Measurements from ENCODE around the gene SYT15.
"Not testable (repeated sequence)": the region's sequence is repeated elsewhere in the genome, so short reads cannot be mapped to it uniquely, and the experiment has no call there.

Gene SYT15

DNA sequence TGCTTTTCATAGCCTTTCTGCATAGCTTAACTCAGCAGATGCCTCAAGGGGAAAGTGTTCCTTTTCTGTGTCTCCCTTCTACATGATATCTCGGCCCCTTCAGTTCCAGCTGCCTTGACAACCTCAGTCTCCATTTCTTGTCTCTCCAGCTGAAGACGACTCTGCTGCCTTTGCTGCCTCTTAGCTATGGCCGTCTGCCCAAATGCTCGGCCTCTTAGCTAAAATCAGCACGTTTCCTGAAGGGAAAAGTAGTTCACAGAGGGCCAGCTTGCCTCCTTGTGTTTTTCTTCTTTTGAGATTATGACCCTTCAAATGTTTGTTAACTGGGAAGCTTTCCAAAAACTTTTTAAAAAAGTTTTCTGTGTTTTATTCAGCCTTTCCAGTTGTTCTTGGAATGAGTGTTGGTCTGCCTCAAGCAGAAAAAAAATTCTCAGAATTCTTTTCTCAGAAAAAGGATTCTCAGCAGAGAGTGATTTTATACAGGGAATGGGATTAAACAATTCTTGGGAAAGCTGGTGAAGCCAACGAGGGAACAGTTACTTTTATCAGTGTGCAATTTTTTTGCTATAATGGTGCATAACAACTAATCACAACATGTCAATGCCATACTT lies 15.6 kb downstream of the SYT15 start:
- not testable (repeated sequence) for DNase-seq

DNA sequence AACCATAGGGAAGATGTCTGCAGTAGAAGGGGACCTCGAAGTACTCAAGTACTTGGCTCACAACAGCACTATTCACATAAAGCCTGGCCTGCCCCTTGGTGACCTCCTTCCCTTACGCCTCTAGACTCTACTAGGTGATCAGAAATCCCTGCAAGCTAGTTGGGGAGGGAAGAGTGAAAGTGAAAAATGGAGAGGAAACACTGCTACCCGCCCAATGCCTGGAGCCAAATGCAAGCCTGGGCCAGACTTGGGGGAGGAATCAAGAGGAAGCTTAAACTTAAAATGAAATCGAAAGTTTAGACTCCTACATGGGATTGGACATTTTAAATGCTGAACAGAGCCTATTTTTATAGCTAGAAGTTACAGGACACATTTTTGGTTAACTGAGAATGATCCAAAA lies 17.6 kb downstream of the SYT15 start:
- DNase-seq: not testable (repeated sequence)

DNA sequence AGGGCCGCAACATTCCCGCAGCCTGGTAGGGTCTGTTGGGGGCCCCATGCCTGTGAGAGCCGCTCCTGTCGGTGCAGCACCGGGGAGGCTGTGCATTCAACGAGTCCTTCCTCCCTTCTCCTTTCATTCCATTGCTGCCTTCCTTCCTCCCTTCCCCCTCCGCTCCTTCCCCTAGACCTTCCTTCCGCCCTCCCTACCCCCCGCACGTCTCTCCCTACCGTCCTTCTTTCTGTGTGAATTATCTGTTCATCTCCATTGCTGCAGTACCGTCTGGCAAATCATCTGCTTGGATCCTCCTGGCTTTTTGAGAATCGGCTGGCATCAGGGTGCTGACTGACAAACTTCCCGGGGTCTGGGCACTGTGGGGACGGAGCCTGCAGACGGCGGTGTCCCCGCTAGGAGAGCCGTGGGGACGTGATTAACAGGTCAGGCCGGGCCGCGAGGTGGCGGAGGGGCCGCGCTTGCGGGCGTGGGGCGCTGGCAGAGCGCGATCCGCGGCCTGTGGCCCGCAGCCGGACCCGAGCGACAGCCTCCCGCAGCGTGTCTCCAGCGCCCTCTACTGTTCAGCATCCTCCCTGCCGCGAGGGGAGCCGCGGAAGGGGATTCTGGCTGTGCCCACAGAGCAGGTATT lies 18.8 kb downstream of the SYT15 start:
- DNase-seq: not testable (repeated sequence)

DNA sequence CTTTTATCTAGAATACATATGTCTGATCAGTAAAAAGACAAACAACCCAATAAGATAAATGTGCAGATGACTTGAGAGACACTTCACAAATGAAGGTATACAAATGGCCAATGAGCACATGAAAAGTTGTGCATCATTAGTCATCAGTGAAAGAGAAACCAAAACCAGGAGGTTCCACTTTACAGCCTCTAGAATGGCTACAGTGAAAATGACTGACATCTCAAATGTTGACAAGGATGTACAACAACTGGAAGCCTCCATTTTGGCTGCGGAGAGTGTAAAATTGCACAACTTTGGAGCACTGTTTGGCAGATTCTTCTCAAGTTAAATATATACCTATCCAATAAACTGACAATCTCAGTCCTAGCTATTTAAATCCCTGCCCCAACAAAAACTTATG lies 21.6 kb downstream of the SYT15 start:
- DNase-seq: not testable (repeated sequence)

DNA sequence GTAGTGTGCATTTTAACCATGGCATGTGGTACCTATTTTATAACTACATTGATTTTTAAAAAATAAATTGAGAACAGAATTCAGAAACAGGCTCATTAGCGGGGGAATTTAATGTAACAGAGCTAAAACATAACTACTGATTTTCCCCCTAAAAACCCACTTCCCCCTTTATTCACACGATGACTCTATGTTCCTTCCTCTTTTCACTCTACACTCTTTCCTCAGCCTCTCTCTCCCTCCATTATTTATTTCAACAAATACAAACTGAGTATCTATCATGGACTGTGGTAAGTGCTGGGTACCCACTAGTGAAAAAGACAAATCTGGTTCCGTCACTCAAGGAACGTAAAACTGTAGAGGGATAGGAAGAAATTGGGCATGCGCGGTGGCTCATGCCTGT lies 36.6 kb downstream of the SYT15 start:
- DNase-seq: not testable (repeated sequence)

DNA sequence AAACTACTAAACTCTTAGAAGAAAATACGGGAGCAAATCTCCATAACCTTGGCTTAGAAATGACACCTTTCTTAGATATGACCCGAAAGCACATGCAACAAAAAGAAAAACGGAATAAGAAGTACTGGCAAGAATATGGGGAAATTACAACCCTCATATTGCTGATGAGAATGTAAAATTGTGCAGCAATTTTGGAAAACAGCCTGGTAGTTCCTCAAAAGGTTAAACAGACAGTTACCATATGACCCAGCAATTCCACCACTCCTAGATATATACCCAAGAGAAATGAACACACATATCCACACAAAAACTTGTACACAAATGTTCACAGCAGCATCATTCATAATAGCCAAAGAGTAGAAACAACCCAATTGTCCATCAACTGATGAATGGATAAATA lies 37.3 kb downstream of the SYT15 start:
- not testable (repeated sequence) for DNase-seq

DNA sequence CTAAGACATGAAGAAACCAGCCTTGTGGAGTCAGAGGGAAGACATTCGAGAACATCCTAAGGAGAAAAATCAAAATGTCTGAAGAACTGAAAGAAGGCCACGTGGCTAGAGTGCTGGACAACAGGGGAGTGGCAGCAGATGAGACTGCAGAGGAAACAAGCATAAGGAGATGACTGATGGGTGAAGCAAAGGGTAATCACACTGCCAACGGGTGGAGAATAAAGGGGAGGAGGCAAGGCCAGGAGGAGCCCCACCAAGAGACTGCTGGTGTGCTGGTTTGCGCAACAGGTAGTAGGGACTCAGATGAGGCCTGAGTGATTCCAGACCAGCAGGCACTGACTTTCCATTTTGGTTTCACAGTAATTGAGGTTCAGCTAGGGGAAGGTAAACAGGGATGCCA lies 38.2 kb downstream of the SYT15 start:
- not testable (repeated sequence) for DNase-seq

DNA sequence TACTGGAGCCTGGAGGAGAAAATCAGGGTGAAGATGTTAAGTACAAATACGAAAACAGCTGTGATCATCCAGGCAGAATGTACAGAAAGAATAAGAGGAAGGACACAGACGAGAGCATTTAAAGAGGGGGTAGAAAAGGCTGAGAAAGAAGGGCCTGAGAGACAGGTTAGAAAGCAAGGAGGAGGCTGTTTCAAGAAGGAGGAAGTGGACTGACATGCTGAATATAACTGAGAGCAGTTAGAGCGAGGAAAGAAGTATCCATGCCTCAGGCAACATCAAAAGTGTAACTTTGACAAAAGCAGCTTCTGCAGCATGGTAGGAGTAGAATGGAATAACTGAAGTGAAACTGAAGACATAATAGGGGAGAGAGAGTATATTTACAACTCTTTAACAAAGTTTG lies 39.0 kb downstream of the SYT15 start:
- DNase-seq: not testable (repeated sequence)

DNA sequence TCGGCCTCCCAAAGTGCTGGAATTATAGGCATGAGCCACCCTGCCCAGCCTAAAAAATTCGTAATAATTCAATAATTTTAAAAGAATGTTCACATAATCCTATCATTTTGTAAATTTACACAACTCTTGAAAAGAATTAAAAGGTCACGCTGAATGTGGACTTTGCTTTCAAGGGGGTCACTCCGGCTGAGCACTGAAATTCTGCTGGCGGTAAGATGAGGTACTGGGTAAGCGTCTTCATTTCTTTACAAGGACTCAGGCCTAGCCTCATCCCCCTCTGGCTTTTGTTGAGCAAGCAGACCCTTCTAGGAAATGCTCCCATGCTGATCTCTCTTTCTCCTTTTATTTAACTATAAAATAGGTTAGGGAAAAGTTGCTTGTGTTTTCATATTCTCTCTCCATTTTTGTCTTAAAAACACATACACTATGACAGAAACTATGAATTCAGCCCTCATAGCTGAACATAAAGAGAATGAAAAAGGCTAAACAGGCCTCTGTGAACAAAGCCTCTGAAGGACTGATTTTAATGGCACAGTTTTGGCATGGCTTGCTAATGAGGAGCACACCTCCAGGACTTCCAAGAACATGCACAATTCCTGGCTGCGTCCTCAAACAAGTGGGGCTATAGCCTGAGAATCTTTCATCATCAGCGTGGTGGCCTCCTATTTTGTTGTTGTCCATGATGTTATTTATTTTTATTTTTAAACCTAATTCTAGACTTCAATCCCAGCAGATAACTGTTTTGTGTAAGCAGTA lies 45.1 kb downstream of the SYT15 start:
- DNase-seq: not testable (repeated sequence)

DNA sequence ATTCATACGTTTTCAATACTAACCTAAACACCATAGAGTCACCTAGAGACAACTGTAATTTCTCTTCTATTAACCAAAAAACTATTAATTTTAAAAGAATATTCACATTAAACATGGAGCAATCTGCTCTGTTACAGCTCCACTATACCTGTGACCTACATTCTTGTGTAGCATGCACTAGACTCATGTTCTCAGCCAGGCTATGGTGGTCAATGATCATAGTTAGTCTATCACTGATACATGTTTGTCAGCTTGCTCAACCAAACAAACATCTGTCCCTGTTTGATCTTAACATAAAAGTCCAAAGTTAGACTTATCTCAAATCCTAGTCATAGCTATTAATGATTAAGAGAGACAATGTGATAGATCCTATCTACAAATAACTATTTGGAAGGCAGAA lies 50.9 kb downstream of the SYT15 start:
- DNase-seq: not testable (repeated sequence)

DNA sequence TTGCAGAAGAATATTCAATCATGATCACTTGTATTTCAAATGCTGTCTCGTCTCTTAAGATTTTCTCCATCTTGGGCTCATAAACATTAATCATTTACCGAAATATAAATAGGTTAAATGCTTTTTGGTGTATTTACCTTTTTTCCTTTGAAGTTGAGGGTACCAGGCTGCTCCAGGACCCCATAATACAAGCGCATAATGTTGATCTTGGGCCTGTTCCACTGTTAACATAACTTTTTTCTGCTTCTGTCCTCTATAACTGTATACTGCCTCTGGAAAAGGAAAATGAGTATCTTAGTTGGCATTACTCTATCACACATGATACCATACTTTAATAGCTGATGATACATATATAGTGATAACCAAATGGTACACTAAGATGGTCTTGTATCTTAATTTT lies 51.9 kb downstream of the SYT15 start:
- DNase-seq: not testable (repeated sequence)

DNA sequence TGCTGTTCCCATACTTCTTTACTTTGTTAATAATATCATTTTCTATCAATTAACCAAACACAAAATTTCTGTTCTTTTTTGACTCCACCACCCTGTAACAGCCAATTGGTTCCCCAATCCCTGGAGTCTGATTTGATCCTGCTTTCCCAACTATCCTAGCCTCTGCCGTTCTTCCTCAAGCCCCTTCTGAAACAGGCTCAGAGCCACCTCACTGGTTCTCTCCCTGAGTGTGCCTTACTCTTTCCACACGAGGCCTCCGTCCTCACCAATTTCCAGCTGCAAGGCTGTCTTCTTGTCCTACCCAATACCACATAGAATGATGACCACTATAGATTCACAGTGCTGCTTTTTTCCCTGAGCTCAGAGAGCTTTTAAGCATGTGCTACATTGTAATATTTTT lies 52.8 kb downstream of the SYT15 start:
- DNase-seq: not testable (repeated sequence)

DNA sequence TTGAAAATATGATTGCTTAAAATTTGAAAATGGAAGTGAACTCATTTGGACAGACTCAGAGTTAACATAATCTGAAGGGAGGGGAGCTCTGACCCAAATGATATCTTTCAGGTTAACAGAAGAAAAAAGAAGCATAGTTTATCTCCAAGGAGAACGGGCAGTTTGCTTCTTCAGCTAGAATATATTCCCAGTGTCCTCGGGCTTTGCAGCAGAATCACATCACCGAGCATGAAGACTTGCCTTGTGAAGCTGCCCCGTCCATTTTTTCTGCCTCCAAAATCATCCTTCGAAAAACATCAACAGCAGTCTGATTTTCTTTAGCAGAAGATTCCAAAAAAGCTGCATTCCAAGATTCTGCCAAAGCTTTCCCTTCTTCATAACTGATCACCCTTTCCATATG lies 55.8 kb downstream of the SYT15 start:
- DNase-seq: not testable (repeated sequence)

DNA sequence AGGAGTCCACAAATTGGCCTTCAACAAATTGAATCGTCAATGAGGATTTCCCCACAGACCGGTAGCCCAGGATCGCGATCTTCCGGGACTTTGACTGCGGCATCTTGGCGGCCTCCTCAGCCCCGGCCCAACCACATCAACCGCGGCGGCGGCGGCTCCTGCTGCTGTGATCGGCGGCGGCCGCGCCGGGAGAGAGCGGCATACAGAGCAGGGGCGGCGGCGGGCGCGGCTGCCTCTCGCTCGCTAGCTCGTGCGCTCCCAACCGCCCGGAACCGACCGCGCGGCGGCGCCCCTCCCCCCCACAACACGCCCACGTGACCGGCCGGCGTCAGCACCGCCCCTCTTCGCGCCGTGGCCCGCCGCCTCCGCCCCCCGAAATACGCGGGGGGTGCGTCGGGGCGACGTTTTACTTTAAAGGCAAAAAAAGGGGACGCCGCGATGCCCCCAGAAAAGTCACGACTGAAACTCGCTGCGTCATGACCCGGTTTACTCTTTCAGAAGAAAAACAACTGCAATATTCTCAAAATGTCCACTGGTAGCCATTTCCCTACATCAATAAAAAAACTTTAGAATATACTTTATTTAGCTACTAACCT lies 56.5 kb downstream of the SYT15 start:
- not testable (repeated sequence) for DNase-seq

DNA sequence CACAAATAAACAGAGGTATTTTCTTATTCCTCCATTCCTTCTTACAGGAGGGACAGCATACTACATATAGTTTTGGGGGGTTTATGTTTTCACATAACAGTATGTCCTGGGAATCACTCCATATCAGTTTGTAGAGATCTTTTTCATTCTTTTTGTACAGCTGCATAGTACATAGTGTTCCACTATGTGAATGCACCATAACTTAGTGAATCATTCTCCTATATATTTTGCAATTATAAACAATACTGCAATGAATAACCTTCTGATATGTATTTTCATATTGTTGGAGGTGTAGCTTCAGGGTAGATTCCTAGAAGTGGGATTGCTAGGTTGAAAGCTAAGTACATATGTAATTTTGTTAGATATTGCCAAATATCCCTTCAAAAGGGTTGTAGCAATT lies 61.1 kb downstream of the SYT15 start:
- DNase-seq: not testable (repeated sequence)

All from NCI-H187 (cell line).